ENCODE measurements around the gene GLIS1. TPM values are rescaled to one million over a fixed set of nuclear protein-coding genes. Genes with fewer than 3 reads are reported as not detected.
"Not testable (repeated sequence)": the region's sequence is repeated elsewhere in the genome, so short reads cannot be mapped to it uniquely, and the experiment has no call there.

The GLIS1 gene
- total and polyA plus RNA-seq, 7 donors = 0.03 to 0.40 (median 0.15) TPM

- DNase-seq = no peak
- intact Hi-C loops (cut with DNase I) = no loop called here
- no peak for ATAC-seq
- H3K36me3 ChIP-seq (ENCODE audit: insufficient read depth in 1 of 2, low read depth in 1 of 2) = peaks cover 0 to 14% of the 10 kb centered on the region in 2 donors
- H3K9me3 ChIP-seq = no peaks in the 10 kb centered on the region
- no peaks in the 10 kb centered on the region for H3K27me3 ChIP-seq (ENCODE audit: insufficient read depth in 3 of 3, low read length in 2 of 3)
- no peak overlapping the region for H3K27ac ChIP-seq
- TF ChIP-seq CTCF (IDR thresholded peaks at IDR 0.05) = no peak
- H3K4me1 ChIP-seq = no peaks in the 10 kb centered on the region
- H3K4me3 ChIP-seq = no peak overlapping the region
- WGBS, 3 donors = 68 to 81% (median 75%) methylated on average over 1 of the region's 1 CpG
These were observed 26.7 kb upstream of the GLIS1 start for GRCh38 chr1:53765657-53766056.

GRCh38 chr1:53763911-53764310 lies 24.9 kb upstream of the GLIS1 start:
- intact Hi-C loops (cut with DNase I) = no loop called here
- Histone ChIP-seq H3K36me3 (ENCODE audit: insufficient read depth in 1 of 2, low read depth in 1 of 2) (peaks cover 0 to 8% of the 10 kb centered on the region in 2 donors), H3K9me3 (no peaks in the 10 kb centered on the region), H3K4me1 (no peaks in the 10 kb centered on the region), H3K27me3 (ENCODE audit: insufficient read depth in 3 of 3, low read length in 2 of 3) (no peaks in the 10 kb centered on the region), H3K27ac (no peak overlapping the region), H3K4me3 (no peak overlapping the region)
- 92 to 99% (median 98%) methylated on average over 2 of the region's 2 CpGs for WGBS, 3 donors
- ATAC-seq (no peak), DNase-seq (no peak)
- no peak for TF ChIP-seq CTCF (IDR thresholded peaks at IDR 0.05)

GRCh38 chr1:53763461-53763860 lies 24.5 kb upstream of the GLIS1 start:
- Histone ChIP-seq H3K4me1 (no peaks in the 10 kb centered on the region), H3K4me3 (no peak overlapping the region), H3K36me3 (ENCODE audit: insufficient read depth in 1 of 2, low read depth in 1 of 2) (peaks cover 0 to 8% of the 10 kb centered on the region in 2 donors), H3K9me3 (no peaks in the 10 kb centered on the region), H3K27me3 (ENCODE audit: insufficient read depth in 3 of 3, low read length in 2 of 3) (no peaks in the 10 kb centered on the region), H3K27ac (no peak overlapping the region)
- TF ChIP-seq CTCF (IDR thresholded peaks at IDR 0.05) = no peak
- DNase-seq (no peak), ATAC-seq (no peak)
- intact Hi-C loops (cut with DNase I) = no loop called here
- 92 to 93% (median 92%) methylated on average over 4 of the region's 4 CpGs for WGBS, 3 donors

- H3K27me3 ChIP-seq (ENCODE audit: insufficient read depth in 3 of 3, low read length in 2 of 3); H3K9me3 ChIP-seq; H3K4me3 ChIP-seq; intact Hi-C loops (cut with DNase I); H3K4me1 ChIP-seq; DNase-seq; H3K27ac ChIP-seq; H3K36me3 ChIP-seq (ENCODE audit: insufficient read depth in 1 of 2, low read depth in 1 of 2); ATAC-seq: not testable (repeated sequence)
- WGBS, 3 donors = 82 to 86% (median 85%) methylated on average over 7 of the region's 7 CpGs
These were observed 21.5 kb upstream of the GLIS1 start for GRCh38 chr1:53760497-53760896.

- Histone ChIP-seq H3K27ac (no peak overlapping the region), H3K9me3 (no peaks in the 10 kb centered on the region), H3K36me3 (ENCODE audit: insufficient read depth in 1 of 2, low read depth in 1 of 2) (no peaks in the 10 kb centered on the region), H3K27me3 (ENCODE audit: insufficient read depth in 3 of 3, low read length in 2 of 3) (no peaks in the 10 kb centered on the region), H3K4me1 (no peaks in the 10 kb centered on the region), H3K4me3 (no peak overlapping the region)
- ATAC-seq = no peak
- WGBS, 3 donors = 71 to 77% (median 76%) methylated on average over 5 of the region's 5 CpGs
- intact Hi-C loops (cut with DNase I) = loop anchor here in 1 of 2 donors (2.0 kb wide), 1 partner anchor 271 kb away; no protein-coding TSS in a partner anchor
- no peak for DNase-seq
- no peak for TF ChIP-seq CTCF (IDR thresholded peaks at IDR 0.05)
These were observed 16.9 kb upstream of the GLIS1 start for GRCh38 chr1:53755874-53756273.
